Measurements from ENCODE around the gene CLOCK.

DNA sequence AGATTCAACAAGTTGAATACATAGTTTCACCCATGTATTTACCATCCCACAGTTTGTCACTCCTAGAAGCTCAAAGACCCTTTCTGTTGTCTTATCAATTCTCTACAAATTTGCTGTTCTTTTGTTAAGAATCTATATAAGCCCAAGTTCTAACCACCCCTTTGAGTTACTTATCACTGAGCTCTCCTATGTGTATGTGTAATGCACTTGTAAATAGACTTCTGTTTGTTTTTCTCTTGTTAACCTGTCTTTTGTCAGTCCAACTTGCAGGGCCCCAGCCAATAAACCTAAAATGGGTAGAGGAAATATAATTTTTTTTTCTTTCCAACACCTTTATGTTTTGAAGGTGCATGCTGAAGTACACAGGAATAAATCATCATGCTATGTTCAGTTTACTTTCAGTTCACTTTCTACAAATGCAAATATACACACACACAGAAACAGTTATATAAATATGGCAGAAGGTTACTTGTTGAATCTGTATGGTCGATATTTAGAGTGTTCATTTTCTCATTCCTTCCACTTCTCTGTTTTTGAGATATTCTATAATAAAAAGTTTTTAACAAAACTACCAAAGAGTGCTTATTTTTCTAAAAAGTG lies 22.3 kb upstream of the CLOCK start:
- TF ChIP-seq CTCF (IDR thresholded peaks at IDR 0.05) (no peak), POLR2A (IDR thresholded peaks at IDR 0.05) (no peak), POLR2AphosphoS5 (IDR thresholded peaks at IDR 0.05) (no peak)

Data from prostate gland (tissue), 2 donors.